GM13976 (cell line): Measurements from ENCODE around the gene NTRK2.

Experiments
- DNase-seq: peaks from one replicate; pipeline ENCODE4 v3.0.0; 2012; ENCODE audit warnings: low spot score
- CTCF ChIP-seq: IDR thresholded peaks from 2 replicates; pipeline ENCODE4 v1.5.1; 2012; ENCODE audit warnings: borderline replicate concordance, mild to moderate bottlenecking; ENCODE audit not compliant: insufficient read depth; ENCODE audit errors: extremely low read depth, missing control alignments, control extremely low read depth
- in situ Hi-C: fragments of 300-500 bp; cut with MboI; formaldehyde crosslinking; loops from one replicate; pipeline ENCODE4 v1.12.0; 2022; ENCODE audit warnings: low sequenced_read_pairs, mixed read lengths, inconsistent platforms; ENCODE audit not compliant: unreplicated experiment

The NTRK2 gene

GRCh38 chr9:84807431-84807830 lies 137.9 kb downstream of the NTRK2 start:
- in situ Hi-C loops, result no loop called here
- TF ChIP-seq CTCF, result no peak
- no peak for DNase-seq

DNA sequence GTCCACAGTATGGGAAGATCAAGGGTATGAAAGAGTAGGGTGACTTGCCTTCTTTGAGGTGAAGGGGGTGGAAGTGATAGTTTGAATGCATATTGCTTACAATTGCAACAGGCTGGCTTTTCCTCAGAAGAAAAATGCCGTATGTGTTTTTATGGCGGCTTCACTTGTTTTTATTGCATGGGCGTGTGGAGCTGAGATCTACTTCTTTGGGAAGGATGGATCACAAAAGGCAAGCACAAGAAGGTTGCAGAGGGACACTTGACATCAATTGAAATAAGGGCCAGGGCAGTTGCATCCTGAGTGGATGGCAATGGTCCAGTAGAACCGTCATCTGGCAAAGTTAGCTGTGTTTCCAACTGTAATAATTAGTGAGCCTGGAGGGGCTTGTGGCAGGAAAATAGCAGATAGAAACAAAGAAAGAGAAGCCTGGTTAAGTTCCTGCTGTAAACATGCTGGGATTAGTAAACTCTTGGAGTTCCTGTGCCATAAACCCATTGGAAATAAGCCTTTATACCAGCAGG lies 138.4 kb downstream of the NTRK2 start:
- in situ Hi-C loops, result no loop called here

GRCh38 chr9:84808416-84808815 lies 138.9 kb downstream of the NTRK2 start:
- in situ Hi-C loops, result no loop called here
- no peak for DNase-seq
- no peak for TF ChIP-seq CTCF

More for the DNA sequence above, 138.4 kb downstream of the NTRK2 start:
- no peak for TF ChIP-seq CTCF
- no peak for DNase-seq

- in situ Hi-C loops, result no loop called here
- DNase-seq, result no peak
- no peak for TF ChIP-seq CTCF
Observed at GRCh38 chr9:84811072-84811750, 141.7 kb downstream of the NTRK2 start.

GRCh38 chr9:84811751-84812074 lies 142.2 kb downstream of the NTRK2 start:
- TF ChIP-seq CTCF, result no peak
- DNase-seq, result no peak
- in situ Hi-C loops, result no loop called here

DNA sequence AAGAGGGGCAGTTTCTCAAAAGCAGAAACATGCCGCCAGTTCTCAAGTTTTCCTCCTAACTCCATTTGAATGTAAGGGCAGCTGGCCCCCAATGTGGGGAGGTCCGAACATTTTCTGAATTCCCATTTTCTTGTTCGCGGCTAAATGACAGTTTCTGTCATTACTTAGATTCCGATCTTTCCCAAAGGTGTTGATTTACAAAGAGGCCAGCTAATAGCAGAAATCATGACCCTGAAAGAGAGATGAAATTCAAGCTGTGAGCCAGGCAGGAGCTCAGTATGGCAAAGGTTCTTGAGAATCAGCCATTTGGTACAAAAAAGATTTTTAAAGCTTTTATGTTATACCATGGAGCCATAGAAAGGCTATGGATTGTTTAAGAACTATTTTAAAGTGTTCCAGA lies 142.8 kb downstream of the NTRK2 start:
- TF ChIP-seq CTCF, result no peak
- no peak for DNase-seq
- in situ Hi-C loops, result no loop called here
